H1 (cell line): ENCODE measurements around the gene SHPK. TPM values are rescaled to one million over a fixed set of nuclear protein-coding genes. Genes with fewer than 3 reads are reported as not detected.

Experiments
- CTCF ChIA-PET: fragments of 300-600 bp; sonication (Branson Sonifier 250); formaldehyde crosslinking; loops from one replicate; lab custom pipeline; 2021; ENCODE audit not compliant: partially characterized antibody; lab: Charles Lee
- POLR2A ChIA-PET: fragments of 300-600 bp; sonication (Branson Sonifier 250); formaldehyde crosslinking; loops from one replicate; lab custom pipeline; 2021; ENCODE audit warnings: inconsistent platforms; ENCODE audit not compliant: partially characterized antibody; lab: Charles Lee
- DNase-seq, 2 experiments: peaks; one replicate each; pipeline versions ENCODE4 v3.0.0 to v3.0.0-alpha.2; 2010 to 2022; ENCODE audit warnings: low spot score in 2 of 2, low read depth in 1 of 2, mixed read lengths in 1 of 2
- FAIRE-seq: peaks from 2 replicates; lab custom pipeline; 2011; peaks lifted over from hg19 to GRCh38; lab: Jason Lieb, UNC
- H2AFZ ChIP-seq: 2 replicates; pipeline ENCODE4 v1.8.1; 2012; ENCODE audit warnings: low read length, inconsistent platforms
- H2AK5ac ChIP-seq: 2 replicates; pipeline ENCODE4 v1.6.1; 2013; ENCODE audit warnings: low read depth, low read length
- H2BK120ac ChIP-seq: replicated peaks from 2 replicates; pipeline ENCODE3; 2013; ENCODE audit warnings: low read depth, low read length, inconsistent platforms
- H2BK12ac ChIP-seq: 2 replicates; pipeline ENCODE4 v1.6.1; 2013; ENCODE audit warnings: low read depth, low read length
- H2BK15ac ChIP-seq: 2 replicates; pipeline ENCODE4 v1.6.1; 2013; ENCODE audit warnings: low read length
- H2BK20ac ChIP-seq: 2 replicates; pipeline ENCODE4 v1.6.1; 2013; ENCODE audit warnings: low read length
- H2BK5ac ChIP-seq: 2 replicates; pipeline ENCODE4 v1.6.1; 2013; ENCODE audit warnings: low read depth, low read length
- H3K14ac ChIP-seq: 2 replicates; pipeline ENCODE4 v1.6.1; 2013; ENCODE audit warnings: inconsistent platforms; ENCODE audit not compliant: insufficient read length
- H3K18ac ChIP-seq: 2 replicates; pipeline ENCODE4 v1.6.1; 2013; ENCODE audit warnings: low read length; ENCODE audit errors: extremely low read depth
- H3K23ac ChIP-seq: 2 replicates; pipeline ENCODE4 v1.6.1; 2013; ENCODE audit warnings: inconsistent platforms; ENCODE audit not compliant: insufficient read length
- H3K23me2 ChIP-seq: 2 replicates; pipeline ENCODE4 v1.6.1; 2013; ENCODE audit warnings: low read depth, low read length
- H3K27ac ChIP-seq: 2 replicates; pipeline ENCODE4 v1.6.1; 2011; ENCODE audit warnings: low read depth, low read length, inconsistent platforms
- H3K27me3 ChIP-seq, 4 experiments: replicated peaks in 1 of 4; 1 replicate in 1 of 4; 2 replicates in 3 of 4; pipeline versions ENCODE4 v1.6.1 to v1.8.1; 2011 to 2013; ENCODE audit warnings: low read length in 3 of 4, mild to moderate bottlenecking in 3 of 4, inconsistent platforms in 2 of 4, mixed read lengths in 2 of 4, moderate library complexity in 1 of 4; ENCODE audit not compliant: control insufficient read depth in 3 of 4, insufficient read depth in 3 of 4; ENCODE audit errors: extremely low read depth in 1 of 4
- H3K36me3 ChIP-seq, 4 experiments: 2 replicates each; pipeline versions ENCODE4 v1.6.1 to v1.8.1; 2011 to 2013; ENCODE audit warnings: mild to moderate bottlenecking in 4 of 4, low read length in 3 of 4, moderate library complexity in 2 of 4, control low read depth in 1 of 4, inconsistent platforms in 1 of 4; ENCODE audit not compliant: insufficient read depth in 4 of 4, control insufficient read depth in 2 of 4
- H3K4ac ChIP-seq: replicated peaks from 2 replicates; pipeline ENCODE3; 2013; ENCODE audit warnings: low read length, low read depth, mixed read lengths, inconsistent platforms; ENCODE audit not compliant: insufficient read length
- H3K4me1 ChIP-seq, 4 experiments: replicated peaks in 1 of 4; 1 replicate in 1 of 4; 2 replicates in 3 of 4; pipeline versions ENCODE4 v1.6.1 to v1.8.1; 2011 to 2013; ENCODE audit warnings: low read length in 3 of 4, inconsistent platforms in 2 of 4, mixed read lengths in 1 of 4; ENCODE audit not compliant: insufficient read depth in 4 of 4, control insufficient read depth in 3 of 4
- H3K4me2 ChIP-seq, 2 experiments: 2 replicates each; pipeline versions ENCODE4 v1.6.1 to v1.8.1; 2011 to 2013; ENCODE audit warnings: low read depth in 2 of 2, low read length in 2 of 2, control low read depth in 1 of 2, inconsistent platforms in 1 of 2, mild to moderate bottlenecking in 1 of 2; ENCODE audit not compliant: insufficient read depth in 1 of 2
- H3K4me3 ChIP-seq, 4 experiments: fragments of 200-600, 300-600 bp in 1 of 4; sonication (generic), shearing (Covaris generic), sonication (Bioruptor Twin) in 1 of 4; 2 replicates each; pipeline versions ENCODE4 v1.5.1 to v1.8.1; 2011 to 2016; ENCODE audit warnings: low read length in 4 of 4, low read depth in 3 of 4, control low read depth in 2 of 4, inconsistent platforms in 2 of 4, mild to moderate bottlenecking in 2 of 4, mixed read lengths in 1 of 4, moderate library complexity in 1 of 4; ENCODE audit not compliant: insufficient read depth in 2 of 4; ENCODE audit errors: extremely low read depth in 1 of 4
- H3K56ac ChIP-seq: replicated peaks from 2 replicates; pipeline ENCODE3; 2013; ENCODE audit warnings: low read depth, mild to moderate bottlenecking, mixed read lengths, low read length, inconsistent platforms; ENCODE audit not compliant: insufficient read length
- H3K79me1 ChIP-seq: 2 replicates; pipeline ENCODE4 v1.6.1; 2013; ENCODE audit warnings: low read depth, low read length, control low read depth
- H3K79me2 ChIP-seq, 2 experiments: 2 replicates each; pipeline versions ENCODE4 v1.6.1 to v1.8.1; 2012 to 2013; ENCODE audit warnings: low read length in 2 of 2, mild to moderate bottlenecking in 2 of 2, inconsistent platforms in 1 of 2; ENCODE audit not compliant: insufficient read depth in 2 of 2, control insufficient read depth in 1 of 2
- H3K9ac ChIP-seq, 4 experiments: replicated peaks in 1 of 4; 1 replicate in 1 of 4; 2 replicates in 3 of 4; pipeline versions ENCODE4 v1.6.1 to v1.8.1; 2011 to 2013; ENCODE audit warnings: low read depth in 3 of 4, low read length in 3 of 4, control low read depth in 2 of 4, mild to moderate bottlenecking in 2 of 4, moderate library complexity in 2 of 4, inconsistent platforms in 1 of 4; ENCODE audit errors: extremely low read depth in 1 of 4
- H3K9me3 ChIP-seq, 2 experiments: 2 replicates each; pipeline versions ENCODE4 v1.6.1 to v1.8.1; 2012 to 2013; ENCODE audit warnings: mild to moderate bottlenecking in 2 of 2, moderate library complexity in 2 of 2, control low read depth in 1 of 2, inconsistent platforms in 1 of 2, low read depth in 1 of 2, low read length in 1 of 2, mixed read lengths in 1 of 2; ENCODE audit not compliant: insufficient read depth in 2 of 2
- H4K20me1 ChIP-seq, 2 experiments: replicated peaks in 1 of 2; 2 replicates each; pipeline versions ENCODE3 to v1.8.1; 2011 to 2013; ENCODE audit warnings: inconsistent platforms in 2 of 2, low read length in 2 of 2, mild to moderate bottlenecking in 1 of 2; ENCODE audit not compliant: insufficient read depth in 2 of 2, control insufficient read depth in 1 of 2
- H4K5ac ChIP-seq: 2 replicates; pipeline ENCODE4 v1.6.1; 2013; ENCODE audit warnings: low read length, low read depth, mixed read lengths, inconsistent platforms; ENCODE audit not compliant: insufficient read length
- H4K8ac ChIP-seq: 2 replicates; pipeline ENCODE4 v1.8.0; 2013; ENCODE audit warnings: mild to moderate bottlenecking, moderate library complexity, low read length, inconsistent platforms; ENCODE audit not compliant: insufficient read depth; ENCODE audit errors: extremely low read depth
- H4K91ac ChIP-seq: replicated peaks from 2 replicates; pipeline ENCODE3; 2013; ENCODE audit warnings: low read length, mixed read lengths, inconsistent platforms; ENCODE audit not compliant: insufficient read length
- GABPA ChIP-seq: IDR thresholded peaks from 2 replicates; pipeline ENCODE4 v1.6.1; 2011; ENCODE audit warnings: mild to moderate bottlenecking, low read length, moderate library complexity, borderline replicate concordance; ENCODE audit not compliant: insufficient read depth
- JUND ChIP-seq: IDR thresholded peaks from 2 replicates; pipeline ENCODE4 v1.6.1; 2011; ENCODE audit warnings: mild to moderate bottlenecking, improper control_type of control experiment, low read length
- MAFK ChIP-seq: IDR thresholded peaks from 2 replicates; pipeline ENCODE4 v1.6.1; 2012; ENCODE audit warnings: low read depth, mild to moderate bottlenecking, improper control_type of control experiment, low read length
- NRF1 ChIP-seq: IDR thresholded peaks from 2 replicates; pipeline ENCODE4 v1.6.1; 2011; ENCODE audit warnings: mild to moderate bottlenecking, low read depth, low read length, improper control_type of control experiment
- POLR2AphosphoS5 ChIP-seq: IDR thresholded peaks from 2 replicates; pipeline ENCODE4 v1.6.1; 2011; ENCODE audit warnings: low read depth, low read length
- RAD21 ChIP-seq, 2 experiments: IDR thresholded peaks in 1 of 2; conservative IDR thresholded peaks in 1 of 2; 2 replicates each; pipeline ENCODE4 v1.6.1; 2011; ENCODE audit warnings: low read depth in 2 of 2, low read length in 2 of 2, improper control_type of control experiment in 1 of 2, inconsistent platforms in 1 of 2, mild to moderate bottlenecking in 1 of 2, moderate library complexity in 1 of 2
- SIX5 ChIP-seq: IDR thresholded peaks from 2 replicates; pipeline ENCODE4 v1.6.1; 2011; ENCODE audit warnings: mild to moderate bottlenecking, low read depth, low read length
- WGBS, 2 experiments: shearing (Covaris generic) in 1 of 2; methylation state at CpG; one replicate each; pipeline versions ENCODE4 v1.1.6 to v1.1.7; 2013 to 2015; ENCODE audit warnings: low lambda C conversion rate in 2 of 2, mixed read lengths in 2 of 2, inconsistent platforms in 1 of 2, low coverage in 1 of 2, missing lambda C conversion rate in 1 of 2; ENCODE audit not compliant: insufficient replicate concordance in 2 of 2, insufficient coverage in 1 of 2, insufficient read length in 1 of 2; ENCODE audit errors: extremely low coverage in 1 of 2, missing lambda C conversion rate in 1 of 2; 5-methylcytosine and 5-hydroxymethylcytosine counted together
- polyA plus RNA-seq, 7 experiments: library from polyadenylated mRNA; depleted of rRNA in 3 of 7; stranded (reverse) in 5 of 7; unstranded in 2 of 7; fragments of >200 nt in 5 of 7; fragments of 200-250 nt in 2 of 7; gene quantifications; 1 replicate in 5 of 7; 2 replicates in 1 of 7; 4 replicates in 1 of 7; pipeline versions ENCODE4 v1.2.1 to v1.2.3, GENCODE V29; 2011 to 2013; ENCODE audit warnings: missing spikeins in 2 of 7, mixed read lengths in 2 of 7
- total RNA-seq: library from RNA; stranded (reverse); fragmentation: NEBNext Ultra II Directional; extraction: Animal tissue kit (Norgen Biotek cat#: 25700); gene quantifications from 2 replicates; pipeline ENCODE4 v1.2.1, GENCODE V29; 2021

The SHPK gene
- total and polyA plus RNA-seq, 2 of the 8 experiments (the other 6 are each of a cell fraction or from before 2014, with no cell fraction given) = 28.6 to 36.7 TPM

GRCh38 chr17:3666516-3666915 is 30.5 kb upstream of the SHPK start:
- Histone ChIP-seq H3K27me3 (no peaks in the 10 kb centered on the region), H4K20me1 (peaks cover 0 to 10% of the 10 kb centered on the region in 2 experiments), H3K79me2 (peaks cover 3 to 28% of the 10 kb centered on the region in 2 experiments; a peak in 3 of 4 replicates), H3K56ac (no peak overlapping the region), H4K91ac (no peak overlapping the region), H3K18ac (no peak overlapping the region), H3K36me3 (no peaks in the 10 kb centered on the region; a peak in 1 of 8 replicates), H2AFZ (no peak overlapping the region), H2AK5ac (no peak overlapping the region), H3K79me1 (peaks cover 12% of the 10 kb centered on the region), H3K4ac (no peak overlapping the region), H3K4me3 (no peak overlapping the region), H4K8ac (no peak overlapping the region), H3K14ac (no peak overlapping the region), H3K4me2 (no peak overlapping the region; a peak in 1 of 4 replicates), H2BK5ac (0 out of 2 replicates have a peak overlapping the region, but pooled peaks have one; percentile 49), H3K9me3 (no peaks in the 10 kb centered on the region), H3K4me1 (peaks cover 3 to 7% (median 5%) of the 10 kb centered on the region in 4 experiments), H3K23ac (no peak overlapping the region), H2BK15ac (no peak overlapping the region), H4K5ac (no peak overlapping the region), H3K27ac (no peak overlapping the region), H2BK20ac (no peak overlapping the region), H3K23me2 (peaks cover 12% of the 10 kb centered on the region; the same call in 1 of the 2 replicates), H3K9ac (no peak overlapping the region), H2BK120ac (no peak overlapping the region), H2BK12ac (no peak overlapping the region)
- FAIRE-seq = no peak
- no peak for DNase-seq
- 86% methylated on average over 6 of the region's 6 CpGs; no CpG with 5 or more reads in 1 of the 2 experiments for WGBS, 2 experiments
- ChIA-PET POLR2A (interaction anchor here (1.1 to 12.7 kb wide), 4 partner anchors 9 to 57 kb away, joined by 3 to 194 read pairs (median 7); partner anchors contain the start of genes HASPIN and P2RX5), CTCF (interaction anchor here (0.8 to 2.0 kb wide), 6 partner anchors 9 to 65 kb away, joined by 3 to 8 read pairs (median 6); no protein-coding TSS in a partner anchor)
- TF ChIP-seq POLR2AphosphoS5 (no peak), MAFK (no peak), GABPA (no peak), NRF1 (no peak), SIX5 (no peak), RAD21 (IDR thresholded peaks at IDR 0.05 in 1 of 2, conservative IDR thresholded peaks at IDR 0.05 in 1 of 2; ENCODE audit: low read depth in 2 of 2, low read length in 2 of 2) (no peak), JUND (no peak)
